GM21528 (cell line): ENCODE measurements around the gene NMRAL1.
A peak's percentile ranks its signal among the peaks of the same experiment; 100 is the strongest.

Source experiments
- ATAC-seq: cut with Tn5 transposase; IDR thresholded peaks from one replicate; pipeline ENCODE4 v1.9.1; 2021; ENCODE audit warnings: mild to moderate bottlenecking, moderate library complexity; ENCODE audit not compliant: unreplicated experiment, low FRiP score

Gene NMRAL1

GRCh38 chr16:4428500-4428899 lies 45.9 kb downstream of the NMRAL1 start:
- ATAC-seq, result no peak

- ATAC-seq, result no peak
Measured at GRCh38 chr16:4426722-4427372, 47.6 kb downstream of the NMRAL1 start.

DNA sequence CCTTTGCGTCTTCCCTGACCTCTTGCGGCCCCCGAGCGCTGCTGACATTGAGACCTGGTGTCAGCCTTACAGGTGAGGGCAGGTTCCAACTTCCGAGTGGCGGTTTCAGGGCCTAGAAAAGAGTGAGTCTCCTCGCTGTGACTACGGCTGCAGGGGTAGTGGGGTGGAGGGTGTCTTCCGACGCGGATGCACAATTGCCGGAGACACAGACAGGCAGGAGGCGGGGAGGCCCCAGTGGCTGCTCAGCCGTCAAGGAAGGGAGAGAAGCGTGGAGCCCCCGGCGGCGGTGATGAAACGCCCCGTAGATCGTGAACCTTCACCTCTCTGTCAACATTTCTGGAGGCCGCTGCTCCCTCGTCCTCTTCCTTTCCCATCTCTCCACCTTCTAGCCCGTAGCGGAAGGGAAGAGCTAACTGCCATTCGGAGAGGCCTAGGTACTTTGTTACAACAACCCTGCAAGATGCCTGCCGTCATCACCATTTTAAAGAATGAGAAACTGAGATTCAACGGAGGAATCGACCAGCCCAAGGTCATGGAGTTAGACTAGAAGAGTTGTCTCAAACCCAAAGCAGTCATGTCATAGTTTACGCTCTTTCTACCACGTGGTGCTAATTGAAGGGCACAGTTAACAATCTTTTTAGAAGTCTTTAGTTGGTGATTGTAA lies 48.3 kb downstream of the NMRAL1 start:
- ATAC-seq, result peak; percentile 36

DNA sequence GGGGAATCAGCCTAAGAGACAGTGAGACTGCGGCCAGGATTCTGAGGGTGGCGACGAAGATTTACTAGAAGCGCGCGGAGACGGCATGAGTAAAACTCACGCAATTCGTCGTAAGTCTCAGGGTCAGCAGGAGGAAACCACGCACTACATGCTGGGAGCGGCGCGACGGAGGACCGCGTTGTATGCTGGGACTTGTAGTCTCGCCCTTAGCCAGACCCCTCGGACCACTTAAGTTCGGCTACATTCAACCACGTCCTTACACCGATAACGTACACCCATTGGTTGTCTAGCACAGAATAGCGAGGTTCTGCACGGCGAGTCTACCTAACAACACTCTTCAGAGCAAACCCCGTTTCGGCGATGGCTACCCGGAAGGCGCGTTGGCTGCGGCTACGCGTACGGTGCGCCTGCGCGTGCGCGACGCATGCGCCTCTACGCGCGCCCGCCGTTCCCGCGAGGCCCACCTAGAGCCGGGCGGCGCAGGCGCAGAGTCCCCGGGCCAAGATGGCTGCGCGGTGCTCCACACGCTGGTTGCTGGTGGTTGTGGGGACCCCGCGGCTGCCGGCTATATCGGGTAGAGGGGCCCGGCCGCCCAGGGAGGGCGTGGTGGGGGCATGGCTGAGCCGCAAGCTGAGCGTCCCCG lies 48.9 kb downstream of the NMRAL1 start, which contains the start of gene DNAJA3:
TSS of gene DNAJA3 (plus strand) at position 491 of the 643 bp plus-strand sequence. CDS start at position 505, 14 bp downstream.
- peak; percentile 85 for ATAC-seq

DNA sequence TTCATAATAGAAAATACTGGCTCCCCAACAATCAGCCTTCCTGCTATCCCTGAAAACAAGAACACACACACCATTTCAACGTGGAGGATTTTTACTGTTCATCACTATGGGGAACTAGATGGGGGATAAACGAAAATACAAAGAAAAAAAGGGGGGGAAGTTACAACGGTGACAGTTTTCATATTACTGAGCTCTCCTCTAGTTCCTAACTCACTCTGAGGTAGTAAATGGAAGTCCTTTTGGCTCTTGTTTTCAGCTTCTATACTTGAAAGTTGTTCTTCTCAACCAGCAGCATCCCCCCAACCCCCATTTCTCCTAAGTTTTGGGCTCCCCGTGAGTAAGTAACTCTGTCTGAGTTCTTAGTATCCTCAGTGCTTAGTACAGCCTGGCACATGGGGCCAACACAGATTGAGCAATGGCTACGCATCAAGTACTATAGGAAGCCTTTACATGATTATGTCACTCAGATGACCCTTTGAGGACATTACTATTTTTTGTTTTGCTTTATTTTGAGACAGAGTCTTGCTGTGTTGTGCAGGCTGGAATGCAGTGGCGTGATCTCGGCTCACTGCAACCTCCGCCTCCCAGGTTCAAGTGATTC lies 53.8 kb downstream of the NMRAL1 start:
- ATAC-seq, result no peak

DNA sequence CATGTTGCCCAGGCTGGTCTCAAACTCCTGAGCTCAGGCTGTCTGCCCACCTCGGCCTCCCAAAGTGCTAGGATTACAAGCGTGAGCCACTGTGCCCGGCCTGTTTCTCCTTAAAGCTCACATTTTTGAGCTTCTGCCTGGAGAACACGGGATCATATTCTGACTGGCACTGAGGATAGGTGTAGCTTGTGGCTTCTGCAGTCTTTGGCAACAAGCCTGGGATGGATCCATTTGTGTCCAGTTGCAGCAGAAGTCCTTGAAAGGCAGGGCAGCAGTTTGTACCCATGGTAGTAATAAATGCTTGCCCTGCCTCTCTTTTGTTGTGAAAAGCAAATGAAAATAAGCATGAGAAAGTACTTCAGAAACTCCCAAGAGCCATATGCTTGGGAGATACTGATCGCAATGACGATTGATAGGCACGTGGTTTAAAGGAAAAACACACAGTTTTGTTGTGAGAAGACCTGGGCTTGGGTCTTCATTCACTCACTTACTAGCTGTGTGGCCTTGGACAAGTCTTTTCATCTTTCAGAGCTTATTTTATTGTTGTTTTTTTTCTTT lies 54.9 kb downstream of the NMRAL1 start:
- ATAC-seq, result no peak

- peak; percentile 64 for ATAC-seq
Measured at GRCh38 chr16:4416200-4417032, 58.0 kb downstream of the NMRAL1 start, which contains the start of gene CORO7. Gene CORO7, minus strand, starts transcription at chr16:4416596. Its CDS starts 78 bp downstream, at chr16:4416518.

DNA sequence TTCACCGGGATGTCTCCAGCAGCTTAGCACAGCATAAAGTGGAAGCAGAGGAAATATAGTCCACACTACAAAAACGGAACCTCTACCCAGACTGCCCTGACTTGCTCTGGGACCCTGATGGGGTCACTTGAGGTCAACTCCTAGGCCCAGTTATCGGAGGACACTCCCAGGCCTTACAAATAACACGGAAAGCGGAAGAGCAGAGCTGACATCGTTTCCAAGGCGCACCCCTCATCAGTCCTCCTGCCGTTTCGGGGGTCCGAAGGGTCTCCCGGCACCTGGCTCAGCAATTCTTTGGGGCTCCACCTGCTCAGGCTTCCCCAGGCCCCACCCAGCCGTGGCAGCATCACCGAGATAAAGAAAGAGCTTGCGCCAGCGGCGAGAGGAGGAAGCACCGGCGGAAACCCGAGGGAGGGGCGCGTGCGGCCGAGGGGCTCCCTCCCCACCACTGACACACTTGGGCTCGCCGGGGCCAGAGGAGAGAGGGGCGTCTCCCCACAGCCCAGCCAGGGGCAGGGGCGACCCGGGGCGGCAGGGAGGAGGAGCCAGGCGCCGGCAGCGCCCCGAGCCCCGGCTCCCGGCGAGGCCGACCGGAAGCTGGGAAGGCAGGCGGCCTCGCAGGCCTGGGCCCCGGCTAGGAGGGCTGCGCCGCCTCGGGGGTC lies 58.8 kb downstream of the NMRAL1 start:
- ATAC-seq, result no peak

GRCh38 chr16:4414187-4414917 lies 60.1 kb downstream of the NMRAL1 start:
- peak; percentile 52 for ATAC-seq

- no peak for ATAC-seq
Measured at GRCh38 chr16:4412854-4413253, 61.6 kb downstream of the NMRAL1 start.

DNA sequence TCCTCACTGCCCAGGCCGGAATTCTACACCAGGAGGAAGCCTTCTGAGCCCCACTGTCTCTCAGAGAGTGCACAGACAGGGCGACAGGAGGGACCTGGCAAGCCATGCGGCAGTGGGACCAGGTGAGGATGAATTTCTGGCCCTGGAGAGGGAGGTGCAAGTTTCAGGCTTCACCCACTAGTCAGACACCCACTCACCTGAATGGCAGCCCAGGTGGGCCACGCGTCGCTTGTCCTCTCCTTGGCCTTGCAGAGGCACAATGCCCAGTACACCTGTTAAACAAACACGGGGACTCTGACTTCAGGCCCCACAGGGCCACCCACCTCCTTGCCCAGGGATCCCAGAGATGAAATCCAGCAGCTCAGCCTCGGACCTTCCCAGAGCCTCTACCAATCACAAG lies 62.3 kb downstream of the NMRAL1 start:
- ATAC-seq, result no peak
